GM20431 (cell line): ENCODE results near the gene SIL1.

Source experiments
- in situ Hi-C: fragments of 300-500 bp; cut with MseI, MboI; formaldehyde crosslinking; loops from one replicate; pipeline ENCODE4 v1.15.0; 2020; ENCODE audit warnings: low sequenced_read_pairs; ENCODE audit not compliant: unreplicated experiment

SIL1 gene

DNA sequence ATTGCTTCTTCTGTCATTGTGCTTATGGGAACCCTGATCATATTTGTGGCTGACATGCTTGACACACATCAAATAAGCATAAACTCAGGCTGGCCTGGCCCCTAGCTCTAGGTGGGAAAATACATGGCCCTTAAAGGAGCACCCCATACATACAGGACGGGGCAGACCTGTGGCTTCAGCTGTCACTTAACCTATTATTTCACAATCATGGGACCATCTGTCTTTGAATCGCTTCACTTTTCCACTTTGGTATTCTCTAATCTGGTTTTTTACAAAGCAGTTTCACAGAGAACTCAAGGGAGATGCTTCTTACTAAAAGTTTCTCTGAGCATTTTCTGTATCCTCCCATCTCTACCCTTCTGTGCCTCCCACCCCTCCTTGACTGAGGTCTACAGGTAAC, 288.4 kb downstream of the SIL1 start:
- in situ Hi-C loops = no loop called here

DNA sequence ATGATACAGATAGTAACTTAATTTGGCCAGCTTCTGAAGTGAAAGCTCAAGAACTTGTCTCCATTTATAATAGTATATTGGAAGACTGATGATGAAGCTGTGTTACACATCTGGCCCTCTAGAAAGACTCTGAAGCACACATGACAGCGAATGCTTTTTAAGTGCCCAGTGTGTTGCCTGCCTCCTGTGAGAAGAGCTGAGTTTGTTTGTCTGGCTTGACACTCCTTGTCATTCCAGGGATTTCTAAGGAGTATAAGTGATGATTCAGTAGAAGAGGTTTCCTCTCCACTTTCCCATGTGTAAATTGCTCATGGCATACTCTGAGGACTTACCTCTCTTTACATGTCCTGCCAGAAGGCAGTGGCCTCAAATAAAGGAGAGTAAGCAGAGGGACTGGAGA, 292.6 kb downstream of the SIL1 start:
- in situ Hi-C loops = no loop called here

DNA sequence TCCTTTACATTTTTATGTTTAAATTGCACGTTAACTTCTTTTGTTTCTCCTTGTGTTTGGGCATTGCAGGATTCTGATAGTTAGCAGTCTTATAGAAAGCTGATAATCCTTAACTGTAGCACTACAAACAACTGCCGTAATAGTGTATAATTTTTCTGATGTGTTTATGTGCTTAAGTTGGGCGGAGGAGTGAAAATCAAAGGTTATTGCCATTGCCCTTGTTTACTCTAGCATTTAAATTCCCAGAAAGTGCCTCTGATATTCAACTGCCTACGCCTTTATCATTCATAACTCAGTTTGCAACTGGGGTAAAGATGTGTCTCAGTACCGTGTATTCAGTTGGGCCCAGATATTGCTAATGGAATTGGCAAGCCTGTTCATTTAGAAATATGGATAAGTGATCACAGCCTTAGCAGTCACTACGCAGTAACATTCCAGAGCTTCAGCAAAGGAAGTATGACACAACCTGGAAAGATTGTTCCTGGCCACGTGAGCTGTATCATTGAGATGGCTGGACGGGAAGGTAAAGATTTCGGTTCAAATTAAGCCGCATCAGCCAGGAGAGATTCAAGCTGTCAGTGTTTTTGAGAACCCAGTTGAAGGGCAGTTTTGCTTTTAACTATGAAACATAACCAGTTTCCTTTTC, 294.9 kb downstream of the SIL1 start:
- in situ Hi-C loops = no loop called here

DNA sequence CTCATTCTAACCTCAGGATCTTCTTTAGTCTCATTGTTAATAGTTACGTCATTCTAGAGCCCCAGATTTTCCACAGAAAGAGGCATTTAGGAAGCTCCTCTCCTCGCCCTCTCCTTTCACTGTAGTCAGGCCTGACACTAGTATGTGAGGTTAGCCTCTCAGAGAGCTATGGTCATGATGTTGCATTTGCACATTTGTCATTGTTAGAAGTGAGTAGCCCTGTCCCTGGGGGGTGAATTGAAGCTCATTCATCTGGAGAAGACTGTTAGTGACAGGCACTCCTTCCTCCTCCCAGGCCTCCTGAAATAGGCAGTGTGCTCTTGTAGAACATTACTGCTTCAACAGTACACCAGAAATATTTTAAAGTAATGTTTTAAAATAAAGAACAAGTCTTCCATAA, 296.5 kb downstream of the SIL1 start:
- in situ Hi-C loops = no loop called here

DNA sequence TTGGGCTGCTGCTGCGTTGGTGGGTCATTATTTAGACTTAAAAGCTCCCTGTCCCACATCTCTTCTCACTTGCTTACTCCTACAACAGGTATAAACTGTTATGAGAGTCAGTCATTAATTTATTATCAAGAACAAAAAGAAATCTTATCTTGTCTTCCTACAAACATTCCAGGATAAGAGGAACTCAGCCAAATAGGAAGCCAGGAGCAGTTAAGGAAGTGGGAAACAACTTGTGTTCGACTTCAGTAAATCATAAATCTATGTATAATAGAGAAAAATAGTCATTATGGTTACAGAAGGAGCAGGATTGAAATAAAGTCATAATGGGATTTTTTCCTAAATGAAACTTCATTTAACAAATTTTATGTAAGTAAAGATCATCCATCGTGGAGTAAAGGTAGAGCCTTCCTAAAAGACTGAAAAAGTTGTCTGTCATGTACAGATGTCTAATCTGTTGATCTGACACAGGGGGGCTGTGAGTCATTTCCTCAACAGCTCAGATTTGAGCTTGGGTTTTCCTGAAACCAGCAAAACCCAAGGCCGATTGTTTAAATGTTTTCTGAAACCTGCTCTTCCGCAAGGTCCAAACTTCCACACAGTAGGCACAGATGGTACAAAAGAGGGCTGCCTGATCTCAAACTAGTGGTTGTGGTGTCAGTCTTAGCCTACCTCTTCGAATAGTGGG, 297.7 kb downstream of the SIL1 start:
- in situ Hi-C loops = no loop called here

DNA sequence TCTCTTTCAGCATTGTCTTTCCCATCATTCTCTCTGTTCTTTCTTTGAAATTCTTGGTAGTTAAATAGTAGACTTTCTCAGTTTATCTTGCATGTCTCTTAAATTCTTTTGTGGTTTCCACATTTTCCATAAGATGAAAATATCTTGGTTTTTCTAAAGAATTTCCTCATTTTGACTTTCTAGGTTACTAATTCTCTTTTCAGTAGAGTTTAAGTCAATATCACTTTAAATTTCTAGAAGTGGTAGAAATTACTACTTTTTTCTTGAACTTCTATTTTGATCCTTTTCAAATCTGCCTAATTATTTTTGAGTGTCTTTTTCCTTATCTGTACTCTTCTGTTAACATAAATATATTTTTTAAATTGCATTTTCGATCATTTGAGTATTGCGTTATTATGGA, 299.4 kb downstream of the SIL1 start:
- in situ Hi-C loops = no loop called here

DNA sequence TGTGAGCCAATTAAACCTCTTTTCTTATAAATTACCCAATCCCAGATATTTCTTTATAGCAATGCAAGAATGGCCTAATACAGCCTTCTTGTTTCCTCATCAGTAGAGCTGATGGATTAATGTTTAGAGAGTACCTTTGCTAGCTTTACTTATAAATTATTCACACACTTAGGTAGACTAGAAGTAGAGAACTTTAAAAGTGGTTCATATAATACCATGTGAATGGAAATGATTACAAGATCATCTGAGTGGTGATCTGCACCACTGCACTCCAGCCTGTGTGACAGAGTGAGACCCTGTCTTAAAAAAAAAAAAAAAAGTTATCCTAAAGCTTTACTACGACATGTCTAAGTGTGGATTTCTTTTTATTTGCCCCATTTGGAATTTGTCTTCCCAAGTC, 299.9 kb downstream of the SIL1 start:
- in situ Hi-C loops = no loop called here
